DOHH2 (cell line): ENCODE data around the gene MPC2.

Experiments used
- H3F3A ChIP-seq: fragments of 200-600 bp; sonication (generic), shearing (Covaris generic); 2 replicates; pipeline ENCODE4 v1.6.0; 2016; ENCODE audit warnings: antibody characterized with exemption, mild to moderate bottlenecking; ENCODE audit not compliant: control insufficient read depth, insufficient read depth
- H3K27ac ChIP-seq: fragments of 200-600 bp; sonication (generic); 2 replicates; pipeline ENCODE4 v1.5.1; 2014; ENCODE audit warnings: low read depth, mild to moderate bottlenecking, low read length, moderate library complexity
- H3K27me3 ChIP-seq: fragments of 200-600 bp; sonication (generic); 2 replicates; pipeline ENCODE4 v1.6.1; 2014; ENCODE audit warnings: mild to moderate bottlenecking, low read length, mixed read lengths; ENCODE audit not compliant: control insufficient read depth
- H3K36me3 ChIP-seq: fragments of 200-600 bp; sonication (generic); 2 replicates; pipeline ENCODE4 v1.6.1; 2014; ENCODE audit warnings: mild to moderate bottlenecking, low read length, moderate library complexity, mixed read lengths; ENCODE audit not compliant: control insufficient read depth
- H3K4me1 ChIP-seq: fragments of 200-600 bp; sonication (generic); 2 replicates; pipeline ENCODE4 v1.6.1; 2014; ENCODE audit warnings: mild to moderate bottlenecking, low read length, mixed read lengths; ENCODE audit not compliant: control insufficient read depth
- H3K4me2 ChIP-seq: fragments of 200-600 bp; sonication (generic); 2 replicates; pipeline ENCODE4 v1.6.0; 2014; ENCODE audit warnings: mild to moderate bottlenecking, low read length, moderate library complexity
- H3K4me3 ChIP-seq: fragments of 200-600 bp; sonication (generic); 2 replicates; pipeline ENCODE4 v1.5.1; 2014; ENCODE audit warnings: mild to moderate bottlenecking, low read length, mixed read lengths
- H3K79me2 ChIP-seq: fragments of 200-600 bp; sonication (generic); 2 replicates; pipeline ENCODE4 v1.6.1; 2014; ENCODE audit warnings: mild to moderate bottlenecking, low read length, mixed read lengths; ENCODE audit not compliant: control insufficient read depth
- H3K9me2 ChIP-seq: fragments of 200-600 bp; sonication (generic); replicated peaks from 2 replicates; pipeline ENCODE4 v1.6.1; 2014; ENCODE audit warnings: mild to moderate bottlenecking, low read length, mixed read lengths; ENCODE audit not compliant: control insufficient read depth
- H3K9me3 ChIP-seq: fragments of 200-600 bp; sonication (generic); 2 replicates; pipeline ENCODE4 v1.6.1; 2014; ENCODE audit warnings: antibody characterized with exemption, low read length, mixed read lengths; ENCODE audit not compliant: control insufficient read depth, insufficient read depth
- H4K20me1 ChIP-seq: fragments of 200-600 bp; sonication (generic); 2 replicates; pipeline ENCODE4 v1.6.0; 2014; ENCODE audit warnings: low read depth, mild to moderate bottlenecking, antibody characterized with exemption, low read length, moderate library complexity; ENCODE audit not compliant: control insufficient read depth, insufficient read depth
- CTCF ChIP-seq: fragments of 200-600 bp; sonication (generic); IDR thresholded peaks from one replicate; pipeline ENCODE4 v1.5.1; 2014; ENCODE audit warnings: antibody characterized with exemption, mild to moderate bottlenecking, low read depth, low read length; ENCODE audit not compliant: poor library complexity, severe bottlenecking
- EZH2phosphoT487 ChIP-seq: fragments of 200-600 bp; sonication (generic); IDR thresholded peaks from 2 replicates; pipeline ENCODE4 v1.6.1; 2017; ENCODE audit warnings: borderline replicate concordance, mild to moderate bottlenecking, antibody characterized with exemption, low read length, moderate library complexity, mixed read lengths

MPC2 gene

GRCh38 chr1:167912294-167912693 is 24.6 kb downstream of the MPC2 start:
- TF ChIP-seq CTCF (no peak), EZH2phosphoT487 (no peak)
- no peaks in the 10 kb centered on the region for H3K4me1 ChIP-seq
- H3K4me3 ChIP-seq = no peak overlapping the region
- peaks cover 16% of the 10 kb centered on the region; the same call in 1 of the 2 replicates for H3K9me3 ChIP-seq
- no peaks in the 10 kb centered on the region for H3K79me2 ChIP-seq
- peaks cover 7% of the 10 kb centered on the region for H3K36me3 ChIP-seq
- H3K27me3 ChIP-seq = no peaks in the 10 kb centered on the region
- no peaks in the 10 kb centered on the region for H3F3A ChIP-seq
- H4K20me1 ChIP-seq = no peaks in the 10 kb centered on the region
- H3K4me2 ChIP-seq = no peak overlapping the region
- H3K27ac ChIP-seq = no peak overlapping the region
- no peaks in the 10 kb centered on the region for H3K9me2 ChIP-seq

GRCh38 chr1:167911413-167911812 is 25.5 kb downstream of the MPC2 start:
- no peak overlapping the region for H3K27ac ChIP-seq

DNA sequence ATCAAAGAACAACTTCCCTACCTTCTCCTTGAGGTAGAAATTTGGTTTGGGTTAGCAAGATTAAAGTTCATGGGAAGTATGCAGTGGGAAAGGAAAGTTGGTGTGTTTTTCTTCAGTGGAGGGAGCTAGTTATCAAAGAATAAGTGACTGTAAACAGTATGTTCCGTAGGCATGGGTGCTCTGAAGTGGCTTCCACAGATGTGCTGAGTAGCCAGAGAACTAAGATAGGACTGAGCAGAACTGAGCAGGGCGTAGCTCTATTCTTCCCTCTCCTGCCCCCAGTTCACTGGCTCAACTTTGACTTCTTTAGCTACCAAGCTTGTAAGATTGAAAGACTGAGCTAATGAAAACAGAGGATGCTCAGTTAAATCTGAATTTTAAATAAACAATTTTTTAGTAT is 26.3 kb downstream of the MPC2 start:
- Histone ChIP-seq H3K9me2 (no peaks in the 10 kb centered on the region), H3K4me1 (no peaks in the 10 kb centered on the region), H3K79me2 (no peaks in the 10 kb centered on the region), H3K4me3 (no peak overlapping the region), H4K20me1 (no peaks in the 10 kb centered on the region), H3K9me3 (peaks cover 16% of the 10 kb centered on the region; the same call in 1 of the 2 replicates), H3F3A (no peaks in the 10 kb centered on the region), H3K27ac (no peak overlapping the region), H3K4me2 (no peak overlapping the region), H3K36me3 (no peaks in the 10 kb centered on the region), H3K27me3 (no peaks in the 10 kb centered on the region)
- TF ChIP-seq EZH2phosphoT487 (no peak), CTCF (no peak)

More at GRCh38 chr1:167911413-167911812, 25.5 kb downstream of the MPC2 start:
- Histone ChIP-seq H3F3A (no peaks in the 10 kb centered on the region), H3K9me2 (no peaks in the 10 kb centered on the region), H3K4me1 (no peaks in the 10 kb centered on the region), H3K79me2 (no peaks in the 10 kb centered on the region), H3K9me3 (peaks cover 16% of the 10 kb centered on the region; the same call in 1 of the 2 replicates), H3K27me3 (no peaks in the 10 kb centered on the region), H4K20me1 (no peaks in the 10 kb centered on the region), H3K36me3 (no peaks in the 10 kb centered on the region), H3K4me3 (no peak overlapping the region), H3K4me2 (no peak overlapping the region)
- TF ChIP-seq EZH2phosphoT487 (no peak), CTCF (no peak)
